ENCODE measurements around the gene STMN3.

STMN3 gene

DNA sequence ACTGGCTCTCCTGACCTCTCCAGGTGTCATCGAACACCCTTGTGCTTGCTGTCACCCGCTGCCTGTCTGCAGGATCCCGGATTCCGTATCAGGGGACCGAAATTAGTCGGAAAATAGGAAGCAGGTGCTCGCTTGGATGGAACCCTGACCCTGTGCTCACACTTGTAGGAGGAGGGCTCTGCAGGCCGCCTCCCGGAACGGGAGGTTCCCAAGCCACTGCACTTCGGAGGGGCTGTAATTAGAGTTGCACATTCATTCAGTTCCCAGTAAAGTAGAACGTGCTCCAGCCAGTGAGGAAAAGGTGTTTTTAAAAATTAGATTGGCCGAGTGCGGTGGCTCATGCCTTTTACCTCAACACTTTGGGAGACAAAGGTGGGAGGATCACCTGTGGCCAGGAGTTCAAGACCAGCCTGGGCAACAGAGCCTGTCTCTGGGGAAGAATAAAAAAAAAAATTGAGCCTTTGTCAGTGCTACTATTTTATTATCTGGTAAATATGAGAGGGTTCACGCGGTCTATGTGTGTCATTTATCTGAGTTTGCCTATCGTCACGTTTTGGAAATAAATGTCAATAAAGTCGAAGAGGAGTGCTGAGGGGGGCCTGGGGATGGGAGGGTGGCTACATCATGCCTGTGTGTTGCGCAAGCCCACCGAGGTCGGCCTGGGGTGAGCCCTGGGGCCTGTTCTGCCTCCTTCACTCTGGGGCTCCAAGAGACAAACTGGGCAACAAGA is 24.8 kb downstream of the STMN3 start:
- DNase-seq (ENCODE audit: low read depth, low spot score): peak; percentile 70
- Histone ChIP-seq H3K9me3 (ENCODE audit: low read depth, low read length) (no peaks in the 10 kb centered on the region), H3K27ac (peak overlapping the region; percentile 90), H3K36me3 (ENCODE audit: insufficient read depth, low read length) (no peaks in the 10 kb centered on the region), H3K9ac (ENCODE audit: insufficient read length) (peak overlapping the region; percentile 89), H3K4me3 (peak overlapping the region; percentile 98)
- TF ChIP-seq POLR2AphosphoS5 (IDR thresholded peaks at IDR 0.05; ENCODE audit: borderline replicate concordance, low read depth, low read length) (peak; percentile 84), EZH2 (IDR thresholded peaks at IDR 0.05) (no peak)

DNA sequence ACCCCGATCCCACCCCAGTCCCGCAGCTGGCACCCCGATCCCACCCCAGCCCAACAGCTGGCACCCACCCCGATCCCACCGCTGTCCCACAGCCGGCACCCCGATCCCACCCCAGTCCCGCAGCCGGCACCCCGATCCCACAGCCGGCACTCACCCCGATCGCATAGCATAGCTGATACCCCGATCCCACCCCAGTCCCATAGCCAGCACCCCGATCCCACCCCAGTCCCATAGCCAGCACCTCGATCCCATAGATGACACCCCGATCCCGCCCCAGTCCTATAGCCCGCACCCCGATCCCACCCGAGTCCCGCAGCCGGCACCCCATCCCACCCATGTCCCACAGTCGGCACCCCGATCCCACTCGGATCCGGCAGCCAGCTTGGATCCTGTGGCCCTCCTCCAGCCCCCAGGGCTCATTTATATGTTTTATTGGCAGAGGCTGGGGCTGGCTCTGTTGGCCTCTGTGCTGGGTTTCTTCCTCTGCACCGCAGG is 25.4 kb downstream of the STMN3 start:
- Histone ChIP-seq H3K4me3 (peak overlapping the region; percentile 98), H3K36me3 (ENCODE audit: insufficient read depth, low read length) (no peaks in the 10 kb centered on the region), H3K9me3 (ENCODE audit: low read depth, low read length) (no peaks in the 10 kb centered on the region), H3K27ac (peak overlapping the region; percentile 74; the same call in 1 of the 2 replicates), H3K9ac (ENCODE audit: insufficient read length) (peak overlapping the region; percentile 89)
- DNase-seq (ENCODE audit: low read depth, low spot score): no peak
- no peak for TF ChIP-seq EZH2 (IDR thresholded peaks at IDR 0.05)
- no peak for TF ChIP-seq POLR2AphosphoS5 (IDR thresholded peaks at IDR 0.05; ENCODE audit: borderline replicate concordance, low read depth, low read length)
- TF ChIP-seq FOXP2 (optimal IDR thresholded peaks at IDR 0.05; ENCODE audit: control extremely low read depth, extremely low read length, insufficient read depth): no peak

DNA sequence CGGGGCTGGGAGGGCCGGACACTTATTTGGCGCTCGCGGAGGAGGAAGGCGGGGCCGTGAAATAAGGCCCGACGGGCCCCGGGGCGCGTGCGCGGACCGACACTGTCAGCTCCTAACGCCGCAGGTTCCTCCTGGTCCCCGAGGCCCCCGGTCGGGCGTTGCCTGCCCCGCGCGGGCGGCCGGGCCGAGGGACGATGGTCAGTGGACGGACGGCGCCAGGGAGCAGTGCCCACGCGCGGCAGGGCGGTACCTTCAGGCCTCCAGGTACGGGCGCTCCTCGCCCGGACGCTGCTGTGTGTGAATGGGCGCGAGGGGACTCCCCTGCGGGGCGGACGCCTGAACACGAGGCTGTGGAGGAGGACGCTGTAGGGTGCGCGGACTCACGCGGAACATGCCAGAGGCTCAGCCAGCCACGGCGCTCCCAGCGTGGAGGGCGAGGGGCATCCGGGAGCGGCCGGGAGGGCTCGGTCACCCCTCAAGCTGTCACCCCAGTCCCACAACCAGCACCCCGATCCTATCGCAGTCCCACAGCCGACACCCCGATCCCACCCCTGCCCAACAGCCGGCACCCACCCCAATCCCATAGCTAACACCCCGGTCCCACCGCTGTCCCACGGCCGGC is 26.0 kb downstream of the STMN3 start:
- TF ChIP-seq FOXP2 (optimal IDR thresholded peaks at IDR 0.05; ENCODE audit: control extremely low read depth, extremely low read length, insufficient read depth): no peak
- peak; percentile 93 for TF ChIP-seq POLR2AphosphoS5 (IDR thresholded peaks at IDR 0.05; ENCODE audit: borderline replicate concordance, low read depth, low read length)
- TF ChIP-seq EZH2 (IDR thresholded peaks at IDR 0.05): no peak
- peak overlapping the region; percentile 82 for H3K27ac ChIP-seq
- H3K4me3 ChIP-seq: peak overlapping the region; percentile 98
- H3K9me3 ChIP-seq (ENCODE audit: low read depth, low read length): no peaks in the 10 kb centered on the region
- peak overlapping the region; percentile 89 for H3K9ac ChIP-seq (ENCODE audit: insufficient read length)
- DNase-seq (ENCODE audit: low read depth, low spot score): peak; percentile 40
- no peaks in the 10 kb centered on the region for H3K36me3 ChIP-seq (ENCODE audit: insufficient read depth, low read length)

DNA sequence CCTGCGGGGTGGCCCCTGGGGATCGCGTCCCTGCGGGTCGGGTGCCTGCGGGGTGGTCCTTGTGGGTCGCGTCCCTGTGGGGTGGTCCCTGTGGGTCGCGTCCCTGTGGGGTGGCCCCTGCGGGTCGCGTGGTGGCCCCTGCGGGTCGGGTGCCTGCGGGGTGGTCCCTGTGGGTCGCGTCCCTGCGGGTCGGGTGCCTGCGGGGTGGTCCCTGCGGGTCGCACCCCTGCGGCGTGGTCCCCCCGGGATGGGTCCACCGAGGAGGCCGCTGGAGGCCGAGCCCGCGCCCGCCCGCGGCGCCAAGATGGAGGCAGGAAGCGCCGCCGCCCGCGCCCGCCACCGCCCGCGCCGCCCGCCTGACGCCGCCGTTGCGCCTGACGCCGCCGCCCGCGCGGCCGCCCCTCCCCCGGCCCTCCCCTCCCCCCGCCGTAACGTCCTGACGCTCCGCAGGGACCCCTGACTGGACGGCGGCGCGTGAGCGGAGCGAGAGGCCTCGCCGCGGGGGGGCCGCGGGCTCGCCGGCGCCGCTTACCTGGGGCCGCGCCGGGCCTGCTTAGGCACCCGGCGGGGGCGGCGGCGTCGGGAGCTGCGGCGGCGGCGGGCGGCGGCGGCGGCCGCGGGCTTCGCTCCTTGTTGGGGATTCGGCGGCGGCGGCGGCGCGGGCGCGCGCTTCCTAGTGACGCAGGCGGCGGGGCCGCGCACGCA is 26.6 kb downstream of the STMN3 start, which contains the start of gene GMEB2:
Gene GMEB2 (minus strand): TSS at position 678 of the 705 bp plus-strand sequence. CDS start 7,704 bp downstream, outside the sequence.
- H3K4me3 ChIP-seq: peak within 1 kb of the TSS; percentile 98
- DNase-seq (ENCODE audit: low read depth, low spot score): no peak
- no peaks in the 10 kb centered on the region for H3K9me3 ChIP-seq (ENCODE audit: low read depth, low read length)
- H3K9ac ChIP-seq (ENCODE audit: insufficient read length): peak within 1 kb of the TSS; percentile 91
- TF ChIP-seq FOXP2 (optimal IDR thresholded peaks at IDR 0.05; ENCODE audit: control extremely low read depth, extremely low read length, insufficient read depth) (no peak), EZH2 (IDR thresholded peaks at IDR 0.05) (no peak), POLR2AphosphoS5 (IDR thresholded peaks at IDR 0.05; ENCODE audit: borderline replicate concordance, low read depth, low read length) (peak; percentile 22; the same call in 1 of the 2 replicates)
- H3K27ac ChIP-seq: peak within 1 kb of the TSS; percentile 95
- no peaks in the 10 kb centered on the region for H3K36me3 ChIP-seq (ENCODE audit: insufficient read depth, low read length)

DNA sequence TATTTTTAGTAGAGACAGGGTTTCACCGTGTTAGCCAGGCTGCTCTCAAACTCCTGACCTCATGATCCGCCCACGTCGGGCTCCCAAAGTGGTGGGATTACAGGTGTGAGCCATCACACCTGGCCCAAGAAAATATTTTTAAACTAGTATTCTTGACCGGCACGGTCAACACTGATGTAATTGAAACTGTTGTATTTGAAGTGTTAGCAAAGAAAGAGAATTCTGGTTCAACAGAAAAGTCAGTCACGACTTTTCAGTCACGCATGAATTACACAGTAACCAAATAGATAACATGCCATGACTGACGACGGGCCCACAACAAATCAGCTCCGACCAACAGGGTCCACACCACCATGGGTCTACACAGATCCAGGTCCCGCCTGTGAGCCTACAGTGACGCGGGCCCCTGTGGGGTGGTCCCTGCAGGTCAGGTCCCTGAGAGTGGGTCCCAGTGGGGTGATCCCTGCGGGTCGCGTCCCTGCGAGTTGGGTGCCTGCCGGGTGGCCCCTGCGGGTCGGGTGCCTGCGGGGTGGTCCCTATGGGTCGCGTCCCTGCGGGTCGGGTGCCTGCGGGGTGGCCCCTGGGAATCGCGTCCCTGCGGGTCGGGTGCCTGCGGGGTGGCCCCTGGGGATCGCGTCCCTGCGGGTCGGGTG is 27.3 kb downstream of the STMN3 start:
- Histone ChIP-seq H3K4me3 (peak overlapping the region; percentile 91), H3K27ac (peak overlapping the region; percentile 95), H3K9ac (ENCODE audit: insufficient read length) (peak overlapping the region; percentile 91), H3K9me3 (ENCODE audit: low read depth, low read length) (no peaks in the 10 kb centered on the region), H3K36me3 (ENCODE audit: insufficient read depth, low read length) (no peaks in the 10 kb centered on the region)
- TF ChIP-seq POLR2AphosphoS5 (IDR thresholded peaks at IDR 0.05; ENCODE audit: borderline replicate concordance, low read depth, low read length): peak; percentile 31; the same call in 1 of the 2 replicates
- TF ChIP-seq FOXP2 (optimal IDR thresholded peaks at IDR 0.05; ENCODE audit: control extremely low read depth, extremely low read length, insufficient read depth): no peak
- TF ChIP-seq EZH2 (IDR thresholded peaks at IDR 0.05): no peak
- no peak for DNase-seq (ENCODE audit: low read depth, low spot score)

DNA sequence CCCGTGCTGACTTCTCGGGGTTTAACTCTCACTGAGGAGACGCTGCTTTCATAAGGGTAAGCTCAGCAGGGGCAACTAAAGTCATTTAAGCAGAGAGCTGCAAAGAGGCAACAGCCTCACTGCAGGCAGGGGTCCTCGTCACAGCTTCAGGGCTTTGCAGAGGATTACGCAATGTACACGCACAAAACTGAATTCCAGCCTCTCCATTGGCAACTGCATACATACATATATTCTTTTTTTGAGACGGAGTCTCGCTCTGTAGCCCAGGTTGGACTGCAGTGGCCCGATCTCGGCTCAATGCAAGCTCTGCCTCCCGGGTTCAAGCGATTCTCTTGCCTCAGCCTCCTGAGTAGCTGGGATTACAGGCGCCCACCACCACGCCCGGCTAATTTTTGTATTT is 28.7 kb downstream of the STMN3 start:
- DNase-seq (ENCODE audit: low read depth, low spot score): peak; percentile 91
- peak overlapping the region; percentile 95 for H3K27ac ChIP-seq
- H3K9me3 ChIP-seq (ENCODE audit: low read depth, low read length): no peaks in the 10 kb centered on the region
- H3K36me3 ChIP-seq (ENCODE audit: insufficient read depth, low read length): no peaks in the 10 kb centered on the region; the same call in 1 of the 2 replicates
- no peak for TF ChIP-seq FOXP2 (optimal IDR thresholded peaks at IDR 0.05; ENCODE audit: control extremely low read depth, extremely low read length, insufficient read depth)
- TF ChIP-seq EZH2 (IDR thresholded peaks at IDR 0.05): no peak
- TF ChIP-seq POLR2AphosphoS5 (IDR thresholded peaks at IDR 0.05; ENCODE audit: borderline replicate concordance, low read depth, low read length): no peak
- H3K9ac ChIP-seq (ENCODE audit: insufficient read length): no peak overlapping the region
- peak overlapping the region; percentile 56 for H3K4me3 ChIP-seq

DNA sequence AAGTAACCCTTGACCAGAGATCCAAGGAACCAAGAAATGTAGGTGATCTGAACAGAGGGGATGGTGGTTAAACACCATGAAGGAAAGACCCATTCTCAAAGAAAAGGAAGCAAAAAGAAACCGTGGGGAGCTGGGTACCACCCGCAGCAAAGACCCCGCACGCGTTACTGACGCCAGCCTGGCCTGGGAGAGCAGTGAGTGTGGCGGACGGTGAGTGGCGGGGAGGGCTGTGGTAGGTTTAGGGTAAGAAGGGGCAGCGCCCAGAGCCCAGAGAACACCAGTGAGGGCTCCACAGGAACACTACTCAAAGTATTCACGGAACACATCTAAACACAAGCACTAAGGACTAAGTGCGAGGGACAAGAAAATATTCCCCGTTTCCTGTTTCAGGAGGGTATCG is 30.5 kb downstream of the STMN3 start:
- H3K9ac ChIP-seq (ENCODE audit: insufficient read length): no peak overlapping the region
- no peak overlapping the region for H3K27ac ChIP-seq
- no peak for DNase-seq (ENCODE audit: low read depth, low spot score)
- H3K4me3 ChIP-seq: no peak overlapping the region
- H3K9me3 ChIP-seq (ENCODE audit: low read depth, low read length): no peaks in the 10 kb centered on the region
- TF ChIP-seq FOXP2 (optimal IDR thresholded peaks at IDR 0.05; ENCODE audit: control extremely low read depth, extremely low read length, insufficient read depth) (no peak), EZH2 (IDR thresholded peaks at IDR 0.05) (no peak), POLR2AphosphoS5 (IDR thresholded peaks at IDR 0.05; ENCODE audit: borderline replicate concordance, low read depth, low read length) (no peak)
- H3K36me3 ChIP-seq (ENCODE audit: insufficient read depth, low read length): peaks cover 12% of the 10 kb centered on the region; the same call in 1 of the 2 replicates

Measured in SK-N-MC (cell line).